A549 (cell line): ENCODE measurements around the gene CBFA2T3.

Source experiments
- CEBPB ChIP-seq, 2 experiments: fragments of >200 bp in 1 of 2; sonication (Bioruptor Twin) in 1 of 2; formaldehyde crosslinking in 1 of 2; IDR thresholded peaks; 2 replicates each; pipeline ENCODE4 v1.6.1; 2012 to 2016
- CTCF ChIP-seq: fragments of >200 bp; sonication (Bioruptor Twin); formaldehyde crosslinking; IDR thresholded peaks from 3 replicates; pipeline ENCODE4 v1.5.1; 2016
- EP300 ChIP-seq, 2 experiments: fragments of >200 bp; sonication (Bioruptor Twin); formaldehyde crosslinking; IDR thresholded peaks; 2 replicates in 1 of 2; 3 replicates in 1 of 2; pipeline ENCODE4 v1.6.1; 2016 to 2017
- ESRRA ChIP-seq: fragments of 150-350 bp; IDR thresholded peaks from 2 replicates; pipeline ENCODE4 v1.6.1; 2014; ENCODE audit warnings: mild to moderate bottlenecking, low read length, borderline replicate concordance
- JUNB ChIP-seq: fragments of >200 bp; sonication (Bioruptor Twin); formaldehyde crosslinking; IDR thresholded peaks from 2 replicates; pipeline ENCODE4 v1.6.1; 2016
- KDM5A ChIP-seq: fragments of 200-600 bp; sonication (generic); IDR thresholded peaks from 2 replicates; pipeline ENCODE4 v1.6.1; 2016; ENCODE audit warnings: antibody characterized with exemption, mild to moderate bottlenecking
- MAX ChIP-seq: IDR thresholded peaks from 2 replicates; pipeline ENCODE4 v1.6.1; 2012
- MAZ ChIP-seq: fragments of 150-350 bp; IDR thresholded peaks from 2 replicates; pipeline ENCODE4 v1.6.1; 2014; ENCODE audit warnings: antibody characterized with exemption, low read depth, low read length, borderline replicate concordance
- NR3C1 ChIP-seq: fragments of >200 bp; sonication (Bioruptor Twin); formaldehyde crosslinking; IDR thresholded peaks from 3 replicates; pipeline ENCODE4 v1.6.1; 2017
- POLR2A ChIP-seq: IDR thresholded peaks from 2 replicates; pipeline ENCODE4 v1.6.1; 2012; ENCODE audit warnings: mild to moderate bottlenecking, low read length
- SMC3 ChIP-seq: fragments of >200 bp; sonication (Bioruptor Twin); formaldehyde crosslinking; IDR thresholded peaks from 3 replicates; pipeline ENCODE4 v1.6.1; 2018; ENCODE audit warnings: inconsistent platforms
- USF2 ChIP-seq: fragments of 450-650 bp; IDR thresholded peaks from 2 replicates; pipeline ENCODE4 v1.6.1; 2014; ENCODE audit warnings: antibody characterized with exemption

GRCh38 chr16:88936556-88937205, 40.3 kb downstream of the CBFA2T3 start:
- TF ChIP-seq KDM5A (no peak), POLR2A (no peak), CTCF (no peak), EP300 (IDR thresholded peaks at IDR 0.05) (no peak), ESRRA (no peak), USF2 (no peak), CEBPB (IDR thresholded peaks at IDR 0.05) (no peak), JUNB (no peak), NR3C1 (no peak), MAX (no peak), MAZ (no peak), SMC3 (no peak)
